Astrocyte (in vitro differentiated cells and primary cell): Measurements from ENCODE around the gene NDEL1.

Experiments
- EZH2 ChIP-seq: IDR thresholded peaks from 2 replicates; pipeline ENCODE4 v1.6.1; 2012; ENCODE audit warnings: mild to moderate bottlenecking, low read length, inconsistent platforms; ENCODE audit not compliant: insufficient read depth
- TF ChIP-seq, protein P1 (sequence below): IDR thresholded peaks from 2 replicates; pipeline ENCODE4 v1.5.1; 2011; ENCODE audit warnings: low read depth, mild to moderate bottlenecking, inconsistent platforms, low read length, moderate library complexity; ENCODE audit not compliant: insufficient read depth

DNA sequence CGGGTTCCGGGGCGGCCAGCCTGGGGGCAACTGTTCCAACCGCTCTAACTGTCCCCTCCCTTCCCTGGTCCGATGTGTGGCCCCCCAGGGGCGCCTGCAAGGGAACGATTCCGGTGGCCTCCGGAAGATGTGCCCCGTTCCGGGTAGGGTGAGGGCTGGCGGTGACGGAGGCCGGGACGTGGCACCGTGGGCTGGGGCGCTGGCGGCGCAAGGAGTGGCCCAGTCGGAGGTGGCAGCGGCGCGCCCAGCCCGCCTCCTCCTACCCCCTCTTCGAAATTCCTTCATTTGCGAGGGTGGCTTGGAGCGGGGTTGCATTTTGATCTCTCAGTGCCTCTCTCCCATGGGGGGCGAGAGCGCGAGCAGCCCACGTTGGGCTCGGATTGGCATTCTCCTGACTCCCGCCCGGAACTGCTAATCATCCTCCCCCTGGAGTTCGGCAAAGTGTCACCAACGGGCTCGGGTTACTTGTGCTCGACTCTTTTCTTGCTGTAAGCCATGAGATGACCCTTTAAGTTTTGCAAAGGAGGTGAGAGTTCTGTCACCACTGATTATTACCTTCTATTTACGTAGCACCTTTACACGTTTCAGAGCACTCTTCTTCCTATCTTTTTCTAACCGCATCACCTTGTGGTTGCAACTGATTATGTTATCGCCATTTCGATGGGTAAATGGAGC lies 622 bp downstream of the NDEL1 start:
- TF ChIP-seq, protein P1, sequence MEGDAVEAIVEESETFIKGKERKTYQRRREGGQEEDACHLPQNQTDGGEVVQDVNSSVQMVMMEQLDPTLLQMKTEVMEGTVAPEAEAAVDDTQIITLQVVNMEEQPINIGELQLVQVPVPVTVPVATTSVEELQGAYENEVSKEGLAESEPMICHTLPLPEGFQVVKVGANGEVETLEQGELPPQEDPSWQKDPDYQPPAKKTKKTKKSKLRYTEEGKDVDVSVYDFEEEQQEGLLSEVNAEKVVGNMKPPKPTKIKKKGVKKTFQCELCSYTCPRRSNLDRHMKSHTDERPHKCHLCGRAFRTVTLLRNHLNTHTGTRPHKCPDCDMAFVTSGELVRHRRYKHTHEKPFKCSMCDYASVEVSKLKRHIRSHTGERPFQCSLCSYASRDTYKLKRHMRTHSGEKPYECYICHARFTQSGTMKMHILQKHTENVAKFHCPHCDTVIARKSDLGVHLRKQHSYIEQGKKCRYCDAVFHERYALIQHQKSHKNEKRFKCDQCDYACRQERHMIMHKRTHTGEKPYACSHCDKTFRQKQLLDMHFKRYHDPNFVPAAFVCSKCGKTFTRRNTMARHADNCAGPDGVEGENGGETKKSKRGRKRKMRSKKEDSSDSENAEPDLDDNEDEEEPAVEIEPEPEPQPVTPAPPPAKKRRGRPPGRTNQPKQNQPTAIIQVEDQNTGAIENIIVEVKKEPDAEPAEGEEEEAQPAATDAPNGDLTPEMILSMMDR = no peak
- TF ChIP-seq EZH2 = no peak
